Esophagus muscularis mucosa (tissue), 4 donors: ENCODE results near the gene STX11. TPM values are rescaled to one million over a fixed set of nuclear protein-coding genes. Genes with fewer than 3 reads are reported as not detected.

Experiments used
- DNase-seq: peaks from one replicate; pipeline ENCODE4 v3.0.0-alpha.2; 2017; ENCODE audit errors: extremely low spot score
- H3K27ac ChIP-seq, 4 donors: fragments of 200-600 bp; sonication (generic); replicated peaks in 1 of 4; 1 replicate in 3 of 4; 2 replicates in 1 of 4; pipeline ENCODE4 v1.5.1; 2016 to 2019; ENCODE audit warnings: mild to moderate bottlenecking in 1 of 4
- H3K27me3 ChIP-seq, 4 donors: fragments of 200-600 bp; sonication (generic); one replicate each; pipeline versions ENCODE4 v1.5.1 to v1.6.0; 2016 to 2019
- H3K36me3 ChIP-seq, 4 donors: fragments of 200-600 bp; sonication (generic); one replicate each; pipeline ENCODE4 v1.5.1; 2016 to 2019
- H3K4me1 ChIP-seq, 4 donors: fragments of 200-600 bp; sonication (generic); one replicate each; pipeline ENCODE4 v1.5.1; 2016 to 2019
- H3K4me3 ChIP-seq, 4 donors: fragments of 200-600 bp; sonication (generic); 1 replicate in 2 of 4; 2 replicates in 2 of 4; pipeline ENCODE4 v1.5.1; 2016 to 2019; ENCODE audit warnings: mild to moderate bottlenecking in 4 of 4, moderate library complexity in 1 of 4
- H3K9me3 ChIP-seq, 4 donors: fragments of 200-600 bp; sonication (generic); 1 replicate in 3 of 4; 2 replicates in 1 of 4; pipeline ENCODE4 v1.5.1; 2016 to 2019
- EP300 ChIP-seq: sonication (generic); formaldehyde crosslinking; IDR thresholded peaks from one replicate; pipeline ENCODE4 v1.6.1; 2017; ENCODE audit warnings: antibody characterized with exemption
- POLR2A ChIP-seq: fragments of 450-650 bp; IDR thresholded peaks from one replicate; pipeline ENCODE4 v1.6.1; 2017; ENCODE audit warnings: antibody characterized with exemption, moderate library complexity, mild to moderate bottlenecking, low read depth
- POLR2AphosphoS5 ChIP-seq, 2 donors: sonication (generic); formaldehyde crosslinking; IDR thresholded peaks; one replicate each; pipeline ENCODE4 v1.6.1; 2017; ENCODE audit warnings: antibody characterized with exemption in 2 of 2
- WGBS: methylation state at CpG from one replicate; pipeline ENCODE4 v1.1.5; 2018; 5-methylcytosine and 5-hydroxymethylcytosine counted together
- intact Hi-C: fragments of 100-400 bp; cut with DNase I; formaldehyde crosslinking; loops from one replicate; pipeline ENCODE4 v1.15.1; 2023
- total RNA-seq, 4 donors: library from RNA; depleted of rRNA; stranded (reverse); fragments of >200 nt; gene quantifications; one replicate each; pipeline versions ENCODE4 v1.1.0 to v1.2.1, GENCODE V29; 2016
- TF ChIP-seq, protein P1 (sequence below), 3 experiments: fragments of 200-600 bp in 2 of 3; fragments of 450-650 bp in 1 of 3; sonication (generic) in 2 of 3; IDR thresholded peaks; one replicate each; pipeline ENCODE4 v1.5.1; 2017 to 2019; ENCODE audit warnings: antibody characterized with exemption in 3 of 3, mild to moderate bottlenecking in 2 of 3, moderate library complexity in 1 of 3

Gene STX11
- total RNA-seq, 4 donors from 2014 or later: 3.3 to 14.1 (median 7.1) TPM

DNA sequence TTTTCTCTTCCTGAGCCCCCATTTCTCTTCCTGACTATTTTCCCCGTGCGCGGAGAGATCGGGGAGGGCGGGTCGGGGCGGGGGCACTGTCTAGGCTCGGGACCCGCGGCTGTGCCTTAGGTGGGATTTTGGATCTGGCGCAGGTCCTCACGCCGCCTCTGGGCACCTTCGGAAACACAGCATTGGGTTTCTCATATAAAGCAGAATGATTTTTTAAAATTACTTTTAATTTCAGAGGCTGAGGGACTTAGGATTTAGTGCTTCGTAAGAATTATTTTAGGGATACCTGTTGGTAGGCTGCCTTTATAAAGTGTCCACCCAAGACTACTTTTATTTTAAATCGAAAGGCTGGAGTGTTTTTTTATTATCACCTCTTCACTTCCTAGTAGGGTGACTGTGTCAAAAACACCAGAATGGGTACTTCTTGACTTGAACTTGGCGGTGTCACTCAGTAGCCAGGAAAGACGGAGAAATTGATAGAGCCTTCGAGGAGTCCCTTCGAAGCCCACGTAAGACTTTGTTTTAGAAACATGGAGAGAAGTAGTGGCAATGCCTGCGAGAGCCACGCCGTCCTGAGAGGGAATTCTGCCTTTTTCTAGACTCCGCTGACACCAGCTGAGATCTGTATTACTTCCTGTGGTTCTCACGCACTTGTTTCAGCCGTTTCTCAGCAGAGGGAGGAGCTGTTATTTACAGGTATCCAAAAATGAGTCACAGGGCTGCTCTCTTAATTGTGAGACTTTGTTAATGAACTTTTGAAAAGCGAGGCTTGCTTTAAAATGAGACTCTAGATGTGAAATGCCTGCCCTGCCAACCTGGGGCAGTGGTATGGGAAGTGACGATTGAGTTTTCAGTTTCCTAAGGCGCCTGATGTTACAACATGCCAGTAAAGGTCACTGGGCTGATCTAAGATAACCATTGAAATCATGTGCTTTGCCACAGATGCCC is 667 bp downstream of the STX11 start:
- H3K4me3 ChIP-seq: peak overlapping the region; percentile 66 to 90 (median 75)
- H3K27me3 ChIP-seq: peaks cover 0 to 38% (median 0%) of the 10 kb centered on the region in 4 donors
- TF ChIP-seq POLR2AphosphoS5 (IDR thresholded peaks at IDR 0.05) (peak in 1 of 2 donors; percentile 59), EP300 (no peak), POLR2A (peak; percentile 38)
- TF ChIP-seq, protein P1, sequence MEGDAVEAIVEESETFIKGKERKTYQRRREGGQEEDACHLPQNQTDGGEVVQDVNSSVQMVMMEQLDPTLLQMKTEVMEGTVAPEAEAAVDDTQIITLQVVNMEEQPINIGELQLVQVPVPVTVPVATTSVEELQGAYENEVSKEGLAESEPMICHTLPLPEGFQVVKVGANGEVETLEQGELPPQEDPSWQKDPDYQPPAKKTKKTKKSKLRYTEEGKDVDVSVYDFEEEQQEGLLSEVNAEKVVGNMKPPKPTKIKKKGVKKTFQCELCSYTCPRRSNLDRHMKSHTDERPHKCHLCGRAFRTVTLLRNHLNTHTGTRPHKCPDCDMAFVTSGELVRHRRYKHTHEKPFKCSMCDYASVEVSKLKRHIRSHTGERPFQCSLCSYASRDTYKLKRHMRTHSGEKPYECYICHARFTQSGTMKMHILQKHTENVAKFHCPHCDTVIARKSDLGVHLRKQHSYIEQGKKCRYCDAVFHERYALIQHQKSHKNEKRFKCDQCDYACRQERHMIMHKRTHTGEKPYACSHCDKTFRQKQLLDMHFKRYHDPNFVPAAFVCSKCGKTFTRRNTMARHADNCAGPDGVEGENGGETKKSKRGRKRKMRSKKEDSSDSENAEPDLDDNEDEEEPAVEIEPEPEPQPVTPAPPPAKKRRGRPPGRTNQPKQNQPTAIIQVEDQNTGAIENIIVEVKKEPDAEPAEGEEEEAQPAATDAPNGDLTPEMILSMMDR (IDR thresholded peaks at IDR 0.05): peak in 1 of 3 experiments; percentile 29
- intact Hi-C loops: no loop called here
- DNase-seq: peak; percentile 88
- H3K4me1 ChIP-seq: peaks cover 8 to 24% (median 22%) of the 10 kb centered on the region in 4 donors
- peak overlapping the region; percentile 51 to 72 (median 61) for H3K27ac ChIP-seq
- 6% methylated on average over 23 of the region's 30 CpGs for WGBS
- no peaks in the 10 kb centered on the region for H3K36me3 ChIP-seq
- no peaks in the 10 kb centered on the region for H3K9me3 ChIP-seq

DNA sequence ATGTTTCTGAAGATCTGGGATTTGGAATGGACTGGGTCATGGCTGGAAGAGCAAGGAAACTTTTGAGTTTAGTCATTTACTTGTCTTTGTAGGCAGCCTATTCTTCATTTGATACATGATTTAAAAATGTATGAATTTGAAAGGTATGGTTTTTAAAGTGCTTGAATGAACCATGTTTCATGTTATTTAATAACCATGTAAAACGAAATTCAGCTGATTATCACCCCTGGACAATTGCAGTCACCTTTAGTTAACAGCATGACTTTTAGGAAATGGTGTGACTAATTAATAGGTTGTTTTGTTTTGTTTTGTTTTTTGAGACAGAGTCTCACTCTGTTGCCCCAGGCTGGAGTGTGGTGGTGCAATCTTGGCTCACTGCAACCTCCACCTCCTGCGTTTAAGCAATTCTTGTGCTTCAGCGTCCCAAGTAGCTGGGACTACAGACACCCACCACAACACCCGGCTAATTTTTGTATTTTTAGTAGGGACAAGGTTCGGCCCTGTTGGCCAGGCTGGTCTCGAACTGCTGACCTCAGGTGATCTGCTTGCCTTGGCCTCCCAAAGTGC is 2.1 kb downstream of the STX11 start:
- Histone ChIP-seq H3K27ac (no peak overlapping the region), H3K27me3 (peaks cover 0 to 38% (median 0%) of the 10 kb centered on the region in 4 donors), H3K4me1 (peaks cover 16 to 29% (median 22%) of the 10 kb centered on the region in 4 donors), H3K4me3 (no peak overlapping the region), H3K9me3 (no peaks in the 10 kb centered on the region), H3K36me3 (no peaks in the 10 kb centered on the region)
- no peak for DNase-seq
- WGBS: 85% methylated on average over 6 of the region's 6 CpGs
- TF ChIP-seq EP300 (no peak), POLR2A (no peak), POLR2AphosphoS5 (IDR thresholded peaks at IDR 0.05) (no peak)
- TF ChIP-seq, protein P1 (IDR thresholded peaks at IDR 0.05): no peak
- intact Hi-C loops: no loop called here

DNA sequence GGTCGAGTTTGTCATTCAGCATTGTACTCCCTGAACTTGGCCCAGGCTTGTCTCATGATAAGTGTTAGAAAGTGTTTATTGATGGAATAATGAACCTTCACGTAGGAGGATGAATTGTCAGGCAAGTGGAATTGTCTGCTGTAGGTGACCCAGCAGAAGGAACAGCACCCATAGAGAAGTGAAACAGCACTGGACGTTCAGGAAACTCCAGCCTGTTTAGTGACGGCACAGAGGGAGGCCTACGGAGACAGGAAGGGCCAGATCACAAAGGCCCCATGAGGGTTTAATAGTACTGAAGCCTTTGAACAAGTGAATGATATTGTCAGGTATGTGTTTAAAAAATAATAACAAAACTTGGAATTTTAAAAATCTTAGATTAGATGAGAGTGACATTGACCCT is 2.9 kb downstream of the STX11 start:
- peaks cover 24 to 37% (median 29%) of the 10 kb centered on the region in 4 donors for H3K4me1 ChIP-seq
- peaks cover 0 to 38% (median 0%) of the 10 kb centered on the region in 4 donors for H3K27me3 ChIP-seq
- no peak overlapping the region for H3K27ac ChIP-seq
- no peak for DNase-seq
- no peaks in the 10 kb centered on the region for H3K9me3 ChIP-seq
- no peaks in the 10 kb centered on the region for H3K36me3 ChIP-seq
- H3K4me3 ChIP-seq: no peak overlapping the region
- 87% methylated on average over 5 of the region's 5 CpGs for WGBS
- TF ChIP-seq, protein P1 (IDR thresholded peaks at IDR 0.05): no peak
- TF ChIP-seq EP300 (no peak), POLR2A (no peak), POLR2AphosphoS5 (IDR thresholded peaks at IDR 0.05) (peak in 1 of 2 donors; percentile 16)
- intact Hi-C loops: no loop called here

DNA sequence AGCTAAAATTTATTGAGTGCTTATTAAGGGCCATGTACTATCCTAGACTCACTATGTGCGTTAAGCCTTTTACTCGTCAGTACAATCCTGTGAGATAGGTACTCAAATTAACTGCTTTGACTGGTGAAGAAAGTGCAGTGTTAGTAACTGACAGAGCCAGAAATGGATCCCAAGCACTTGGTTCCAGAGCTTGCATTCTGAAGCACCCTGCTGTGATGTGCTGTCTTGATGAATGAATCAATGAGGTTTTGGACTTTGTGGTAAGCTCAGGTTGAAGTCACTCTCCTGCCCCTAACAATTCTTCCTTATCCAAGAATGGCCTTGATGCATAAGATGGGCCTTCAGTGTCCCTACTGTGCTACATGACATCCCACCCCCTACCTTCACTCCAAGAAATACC is 3.7 kb downstream of the STX11 start:
- Histone ChIP-seq H3K4me1 (peaks cover 31 to 44% (median 36%) of the 10 kb centered on the region in 4 donors), H3K36me3 (no peaks in the 10 kb centered on the region), H3K27me3 (peaks cover 0 to 38% (median 0%) of the 10 kb centered on the region in 4 donors), H3K9me3 (no peaks in the 10 kb centered on the region), H3K4me3 (no peak overlapping the region), H3K27ac (no peak overlapping the region)
- intact Hi-C loops: no loop called here
- TF ChIP-seq EP300 (no peak), POLR2AphosphoS5 (IDR thresholded peaks at IDR 0.05) (no peak), POLR2A (no peak)
- TF ChIP-seq, protein P1 (IDR thresholded peaks at IDR 0.05): no peak
- 98% methylated on average over 2 of the region's 2 CpGs for WGBS
- DNase-seq: no peak
